CD4-positive, alpha-beta T cell (primary cell): ENCODE results near the gene LRRC49. TPM values are rescaled to one million over a fixed set of nuclear protein-coding genes. Genes with fewer than 3 reads are reported as not detected.
"Not testable (repeated sequence)": the region's sequence is repeated elsewhere in the genome, so short reads cannot be mapped to it uniquely, and the experiment has no call there.

ENCODE experiments used
- ATAC-seq: fragments of 200-7000 bp; cut with Tn5 transposase; one replicate; pipeline ENCODE4 v1.10.0; 2022; ENCODE audit warnings: mild to moderate bottlenecking; ENCODE audit not compliant: poor library complexity
- CTCF ChIA-PET: fragments of 350-600 bp; sonication (Branson Sonifier 250); formaldehyde crosslinking; loops from one replicate; lab custom pipeline; 2021; ENCODE audit warnings: antibody characterized with exemption, inconsistent platforms; lab: Charles Lee
- POLR2A ChIA-PET: fragments of 350-600 bp; sonication (Branson Sonifier 250); formaldehyde crosslinking; loops from one replicate; lab custom pipeline; 2021; ENCODE audit warnings: antibody characterized with exemption, inconsistent platforms; lab: Charles Lee
- DNase-seq, 14 experiments: peaks; one replicate each; pipeline ENCODE4 v3.0.0-alpha.2; 2013 to 2020; ENCODE audit warnings: mixed read lengths in 2 of 14
- H3K27ac ChIP-seq, 2 donors: one replicate each; pipeline versions ENCODE4 v1.5.1 to v1.7.0; 2013; ENCODE audit warnings: low read length in 2 of 2, low read depth in 1 of 2, mild to moderate bottlenecking in 1 of 2
- H3K27me3 ChIP-seq, 2 experiments: 1 replicate in 1 of 2; 2 replicates in 1 of 2; pipeline versions ENCODE4 v1.6.1 to v1.7.0; 2013; ENCODE audit warnings: low read length in 2 of 2, control low read depth in 1 of 2, mild to moderate bottlenecking in 1 of 2, moderate library complexity in 1 of 2; ENCODE audit not compliant: insufficient read depth in 2 of 2, control insufficient read depth in 1 of 2
- H3K36me3 ChIP-seq: one replicate; pipeline ENCODE4 v1.6.1; 2013; ENCODE audit warnings: low read length, control low read depth; ENCODE audit not compliant: insufficient read depth
- H3K4me1 ChIP-seq: one replicate; pipeline ENCODE4 v1.6.1; 2013; ENCODE audit warnings: low read length, control low read depth; ENCODE audit not compliant: insufficient read depth
- H3K4me3 ChIP-seq: one replicate; pipeline ENCODE4 v1.5.1; 2013; ENCODE audit warnings: mild to moderate bottlenecking, low read length, moderate library complexity
- H3K9me3 ChIP-seq, 2 experiments: 1 replicate in 1 of 2; 2 replicates in 1 of 2; pipeline versions ENCODE4 v1.6.1 to v1.7.0; 2013; ENCODE audit warnings: low read length in 2 of 2, mild to moderate bottlenecking in 2 of 2, control low read depth in 1 of 2, moderate library complexity in 1 of 2; ENCODE audit not compliant: control insufficient read depth in 1 of 2, insufficient read depth in 1 of 2
- H3K27ac Mint-ChIP-seq: one replicate; pipeline ENCODE4 v1.8.0; 2020; ENCODE audit warnings: mixed read lengths
- H3K27me3 Mint-ChIP-seq: one replicate; pipeline ENCODE4 v1.8.0; 2021; ENCODE audit warnings: mixed read lengths
- H3K36me3 Mint-ChIP-seq: one replicate; pipeline ENCODE4 v1.8.0; 2021; ENCODE audit warnings: low read depth, mixed read lengths
- H3K4me1 Mint-ChIP-seq: one replicate; pipeline ENCODE4 v1.8.0; 2021; ENCODE audit warnings: low read depth, mixed read lengths
- H3K4me3 Mint-ChIP-seq: one replicate; pipeline ENCODE4 v1.8.0; 2020; ENCODE audit warnings: mild to moderate bottlenecking, mixed read lengths
- H3K9me3 Mint-ChIP-seq: one replicate; pipeline ENCODE4 v1.8.0; 2020; ENCODE audit warnings: mixed read lengths
- CTCF ChIP-seq: fragments of 200-600 bp; IDR thresholded peaks from one replicate; pipeline ENCODE4 v1.8.0; 2022; ENCODE audit warnings: antibody characterized with exemption, mild to moderate bottlenecking
- intact Hi-C, 2 experiments: fragments of 100-400 bp; cut with DNase I in 1 of 2; cut with micrococcal nuclease in 1 of 2; formaldehyde crosslinking; loops; one replicate each; pipeline versions ENCODE4 v1.15.1 to v1.9.0; 2023 to 2025; cut with DNase I, micrococcal nuclease
- total RNA-seq, 174 experiments: library from RNA in 2 of 174; stranded (reverse) in 2 of 174; gene quantifications; one replicate each; pipeline ENCODE4 v1.2.3 and lab custom pipeline; 2021 to 2026

Gene LRRC49
- total RNA-seq, 2 experiments from 2014 or later, result 0.39 to 0.49 TPM

DNA sequence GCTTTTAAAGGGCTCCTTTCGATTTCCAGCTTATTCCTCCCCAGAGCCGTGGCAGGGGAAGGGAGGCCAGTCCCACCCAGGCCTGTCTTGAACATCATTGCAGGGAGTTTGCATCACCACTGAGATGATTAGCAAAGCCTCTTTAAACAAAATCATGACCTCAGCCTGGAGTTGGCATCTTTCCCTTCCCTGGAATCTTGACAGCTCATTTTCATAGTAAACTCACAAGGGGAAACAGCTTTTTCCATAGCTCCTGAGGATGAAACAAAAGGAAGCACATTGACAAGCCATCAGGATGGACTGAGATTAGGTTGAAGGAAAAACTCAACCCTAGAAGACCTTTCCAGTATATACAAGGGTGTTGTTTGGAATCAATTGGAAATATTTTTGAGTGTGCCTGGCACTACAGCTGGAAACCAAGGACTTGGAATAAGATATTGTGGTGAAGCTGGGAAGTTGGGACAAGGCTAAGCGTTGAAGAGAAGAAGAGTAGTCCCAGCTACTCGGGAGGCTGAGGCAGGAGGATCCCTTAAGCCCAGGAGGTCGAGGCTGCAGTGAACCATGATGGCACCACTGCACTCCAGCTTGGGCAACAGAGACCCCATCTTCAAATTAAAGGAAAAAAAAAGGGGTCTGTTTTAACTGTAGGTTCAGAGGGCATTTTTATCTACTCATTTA is 35.6 kb upstream of the LRRC49 start:
- Mint-ChIP-seq H3K4me3 (no peak overlapping the region), H3K27me3 (peaks cover 64% of the 10 kb centered on the region), H3K36me3 (no peaks in the 10 kb centered on the region), H3K9me3 (no peaks in the 10 kb centered on the region), H3K4me1 (peaks cover 9% of the 10 kb centered on the region), H3K27ac (no peak overlapping the region)
- TF ChIP-seq CTCF, result no peak
- H3K4me1 ChIP-seq, result peaks cover 7% of the 10 kb centered on the region
- peaks cover 17 to 42% of the 10 kb centered on the region in 2 experiments for H3K27me3 ChIP-seq
- peaks cover 0 to 7% of the 10 kb centered on the region in 2 experiments for H3K9me3 ChIP-seq
- no peak overlapping the region for H3K4me3 ChIP-seq
- no peak overlapping the region for H3K27ac ChIP-seq
- POLR2A ChIA-PET, result interaction anchor here (0.7 kb wide), 1 partner anchor 1427 kb away, joined by 3 read pairs; no protein-coding TSS in a partner anchor
- intact Hi-C loops, result no loop called here
- H3K36me3 ChIP-seq, result no peaks in the 10 kb centered on the region
- DNase-seq, result no peak
- no peak for ATAC-seq
- CTCF ChIA-PET, result no interaction called here

GRCh38 chr15:70857562-70858285 is 34.9 kb upstream of the LRRC49 start:
- no peak for TF ChIP-seq CTCF
- CTCF ChIA-PET, result no interaction called here
- no peak overlapping the region for H3K27ac Mint-ChIP-seq
- H3K27me3 ChIP-seq, result peaks cover 16 to 35% of the 10 kb centered on the region in 2 experiments
- intact Hi-C loops, result no loop called here
- peaks cover 57% of the 10 kb centered on the region for H3K27me3 Mint-ChIP-seq
- POLR2A ChIA-PET, result interaction anchor here (0.7 kb wide), 1 partner anchor 1427 kb away, joined by 3 read pairs; no protein-coding TSS in a partner anchor
- ATAC-seq (no peak), DNase-seq (no peak)
- no peak overlapping the region for H3K27ac ChIP-seq
- H3K4me3 ChIP-seq, result no peak overlapping the region
- no peaks in the 10 kb centered on the region for H3K36me3 ChIP-seq
- H3K9me3 ChIP-seq, result peaks cover 0 to 7% of the 10 kb centered on the region in 2 experiments
- no peaks in the 10 kb centered on the region for H3K36me3 Mint-ChIP-seq
- H3K4me3 Mint-ChIP-seq, result no peak overlapping the region
- H3K4me1 Mint-ChIP-seq, result peaks cover 9% of the 10 kb centered on the region
- H3K9me3 Mint-ChIP-seq, result no peaks in the 10 kb centered on the region
- H3K4me1 ChIP-seq, result peaks cover 7% of the 10 kb centered on the region

- POLR2A ChIA-PET, H3K36me3 ChIP-seq, H3K4me3 Mint-ChIP-seq, H3K27ac Mint-ChIP-seq, H3K9me3 Mint-ChIP-seq, H3K4me1 Mint-ChIP-seq, H3K36me3 Mint-ChIP-seq, H3K4me3 ChIP-seq, H3K27ac ChIP-seq, H3K4me1 ChIP-seq, H3K9me3 ChIP-seq, intact Hi-C loops, CTCF ChIA-PET, ATAC-seq, DNase-seq: not testable (repeated sequence)
- H3K27me3 ChIP-seq, result peaks cover 12 to 27% of the 10 kb centered on the region in 2 experiments
- H3K27me3 Mint-ChIP-seq, result peaks cover 51% of the 10 kb centered on the region
Observed at GRCh38 chr15:70858614-70859321, 33.9 kb upstream of the LRRC49 start.
